SHP77 treated with DMSO at 0.1 percent for 48 hours (cell line): ENCODE data around the gene C19orf25.
"Not testable (repeated sequence)": the region's sequence is repeated elsewhere in the genome, so short reads cannot be mapped to it uniquely, and the experiment has no call there.

Experiments used
- DNase-seq: peaks from one replicate; lab custom pipeline; 2025; lab: John Stamatoyannopoulos, UW

Gene C19orf25

DNA sequence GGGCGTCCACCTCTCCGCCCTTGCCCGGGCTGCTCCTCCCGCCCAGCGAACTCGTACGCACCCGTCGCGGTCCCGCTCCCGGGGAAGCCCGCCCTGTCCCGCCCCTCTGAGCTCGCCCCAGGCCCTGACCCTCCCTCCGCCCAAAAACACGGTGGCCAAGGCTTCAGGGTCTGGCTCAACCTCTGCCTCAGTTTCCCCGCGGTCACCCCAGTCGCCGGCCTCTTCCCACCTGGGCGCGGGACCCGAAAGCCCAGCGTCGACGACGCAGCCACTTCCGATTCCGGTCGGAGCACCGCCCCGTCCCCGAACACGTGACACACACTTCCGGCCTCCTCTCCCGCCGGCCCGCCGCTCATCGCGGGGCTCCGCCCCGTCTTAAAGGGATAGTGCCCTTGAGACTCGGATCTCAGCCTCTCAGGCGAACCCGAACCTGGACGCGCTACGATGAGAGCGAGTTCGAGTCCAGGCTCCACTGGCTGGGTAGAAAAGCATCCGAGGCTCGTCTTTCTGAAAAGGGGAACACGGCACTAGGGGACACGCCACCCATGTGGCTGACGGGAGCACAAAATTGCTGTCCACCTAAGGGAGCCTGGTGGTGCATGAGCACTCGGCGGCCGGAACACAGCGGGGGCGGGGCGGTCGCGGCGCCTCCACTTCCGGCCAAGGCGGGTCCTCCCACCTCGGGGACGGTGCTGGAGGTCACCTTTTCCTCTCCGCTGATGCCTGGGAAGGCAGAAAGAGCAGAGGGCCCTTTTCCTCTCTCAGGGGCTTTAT lies at the start of gene C19orf25:
Gene C19orf25 (minus strand): TSS at position 282 of the 774 bp plus-strand sequence. CDS start 312 bp downstream, outside the sequence.
- DNase-seq: peak; percentile 89

DNA sequence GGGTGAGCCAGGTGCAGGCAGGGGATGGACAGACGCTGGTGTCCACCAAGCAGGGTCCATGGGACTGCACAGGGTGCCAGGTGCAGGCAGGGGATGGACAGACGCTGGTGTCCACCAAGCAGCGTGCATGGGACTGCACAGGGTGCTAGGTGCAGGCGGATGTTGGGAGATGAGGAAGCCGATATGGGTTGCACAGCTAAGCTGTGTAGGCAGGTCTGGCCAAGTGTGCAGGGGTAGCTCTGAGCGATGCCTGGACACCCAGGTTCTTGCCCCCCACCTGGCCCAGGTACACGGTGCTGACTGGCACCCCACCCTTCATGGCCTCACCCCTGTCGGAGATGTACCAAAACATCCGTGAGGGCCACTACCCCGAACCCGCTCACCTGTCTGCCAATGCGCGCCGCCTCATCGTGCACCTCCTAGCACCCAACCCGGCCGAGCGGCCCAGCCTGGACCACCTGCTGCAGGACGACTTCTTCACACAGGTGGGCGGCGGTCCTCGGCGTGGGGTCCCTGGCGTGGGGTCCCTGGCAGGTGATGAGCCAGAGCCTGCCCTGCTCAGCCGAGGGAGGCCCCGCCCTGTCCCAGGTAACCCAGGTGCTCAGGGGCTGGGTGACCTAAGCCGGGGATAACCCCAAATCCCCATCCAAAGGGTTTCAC lies 48.8 kb upstream of the C19orf25 start:
- no peak for DNase-seq

DNA sequence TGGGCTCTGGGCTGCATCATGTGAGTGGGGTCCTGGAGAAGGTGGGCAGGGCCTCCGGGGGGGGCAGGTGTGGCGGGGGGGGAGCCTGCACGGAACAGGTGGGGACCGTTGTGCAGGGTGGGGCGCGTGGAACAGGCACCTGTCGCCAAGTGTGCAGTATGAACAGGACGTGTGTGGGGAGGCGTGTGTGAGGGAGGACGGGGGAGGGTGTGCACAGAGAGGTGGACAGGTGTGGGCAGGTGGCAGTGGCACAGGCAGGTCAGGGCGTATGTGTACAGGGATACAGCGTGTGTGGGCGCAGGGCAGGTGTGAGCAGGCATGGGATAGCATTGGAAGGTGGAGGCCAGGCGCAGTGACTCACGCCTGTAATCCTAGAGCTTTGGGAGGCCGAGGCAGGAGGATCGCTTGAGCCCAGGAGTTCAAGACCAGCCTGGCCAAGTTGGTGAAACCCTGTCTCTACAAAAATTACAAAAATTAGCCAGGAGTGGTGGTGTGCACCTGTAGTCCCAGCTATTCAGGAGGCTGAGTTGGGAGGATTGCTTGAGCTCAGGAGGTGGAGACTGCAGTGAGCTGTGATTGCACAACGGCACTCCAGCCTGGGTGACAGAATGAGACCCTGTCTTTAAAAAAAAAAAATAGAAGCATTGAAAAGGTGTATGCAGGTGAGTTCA lies 48.1 kb upstream of the C19orf25 start:
- no peak for DNase-seq

DNA sequence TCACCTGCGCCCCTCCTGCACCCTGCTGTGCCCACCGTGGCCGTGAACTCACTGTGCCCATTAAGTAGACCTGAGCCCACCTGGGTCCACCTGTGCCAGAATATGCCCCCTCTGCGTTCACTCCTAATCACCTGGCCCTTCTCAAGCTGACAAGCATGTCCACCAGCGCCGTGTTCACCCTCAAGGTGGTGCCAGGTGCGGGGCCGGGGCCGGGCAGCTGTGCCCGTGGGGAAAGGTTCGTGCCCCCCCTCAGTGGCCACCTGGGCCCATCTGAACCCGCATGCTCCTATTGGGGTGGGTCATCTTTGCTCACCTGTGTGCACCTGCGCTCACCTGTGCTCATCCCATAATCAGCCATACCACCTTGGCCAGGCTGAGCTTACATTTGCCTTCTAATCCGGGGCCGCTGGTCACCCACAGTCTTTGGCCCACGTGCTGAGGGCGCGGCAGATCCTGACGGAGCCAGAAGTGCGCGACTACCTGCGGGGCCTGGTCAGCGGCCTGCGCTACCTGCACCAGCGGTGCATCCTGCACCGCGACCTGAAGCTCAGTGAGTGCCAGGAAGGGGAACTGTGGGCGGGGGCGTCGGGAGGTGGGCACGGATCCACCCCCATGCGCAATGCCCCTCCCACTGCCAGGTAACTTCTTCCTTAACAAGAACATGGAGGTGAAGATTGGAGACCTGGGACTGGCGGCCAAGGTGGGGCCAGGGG lies 47.2 kb upstream of the C19orf25 start:
- DNase-seq: no peak

DNA sequence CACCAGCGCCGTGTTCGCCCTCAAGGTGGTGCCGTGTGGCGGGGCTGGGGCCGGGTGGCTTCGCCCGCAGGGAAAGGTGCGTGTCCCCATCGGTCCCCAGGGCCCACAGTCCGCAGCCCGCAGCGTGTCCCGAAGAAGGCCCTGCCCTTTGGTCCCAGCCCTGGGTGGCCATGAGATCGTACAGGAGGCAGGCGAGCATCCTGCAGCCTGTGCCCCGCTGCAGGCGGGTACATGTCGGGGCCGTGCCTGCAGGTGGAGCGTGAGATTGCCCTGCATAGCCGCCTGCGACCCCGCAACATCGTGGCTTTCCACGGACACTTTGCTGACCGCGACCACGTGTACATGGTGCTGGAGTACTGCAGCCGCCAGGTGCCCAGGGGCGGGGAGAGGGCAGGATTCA lies 46.3 kb upstream of the C19orf25 start:
- no peak for DNase-seq

DNA sequence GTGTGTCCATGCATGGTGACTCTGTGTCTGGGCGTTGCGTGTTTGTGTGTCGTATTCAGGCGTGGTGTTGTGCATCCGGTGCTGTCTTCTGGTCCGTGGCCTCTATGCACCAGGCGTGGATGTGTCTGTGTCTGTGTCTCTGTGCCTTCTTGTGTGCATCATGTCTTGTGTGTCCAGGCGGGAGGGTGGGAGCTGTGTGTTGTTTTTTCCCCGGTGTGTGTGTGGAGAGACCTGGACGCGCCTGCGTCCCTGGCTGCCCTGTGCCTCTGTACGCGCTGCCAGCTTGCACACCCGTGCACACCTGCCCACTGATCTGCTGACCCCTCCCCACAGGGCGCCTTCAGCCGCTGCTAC lies 45.9 kb upstream of the C19orf25 start:
- DNase-seq: no peak

DNA sequence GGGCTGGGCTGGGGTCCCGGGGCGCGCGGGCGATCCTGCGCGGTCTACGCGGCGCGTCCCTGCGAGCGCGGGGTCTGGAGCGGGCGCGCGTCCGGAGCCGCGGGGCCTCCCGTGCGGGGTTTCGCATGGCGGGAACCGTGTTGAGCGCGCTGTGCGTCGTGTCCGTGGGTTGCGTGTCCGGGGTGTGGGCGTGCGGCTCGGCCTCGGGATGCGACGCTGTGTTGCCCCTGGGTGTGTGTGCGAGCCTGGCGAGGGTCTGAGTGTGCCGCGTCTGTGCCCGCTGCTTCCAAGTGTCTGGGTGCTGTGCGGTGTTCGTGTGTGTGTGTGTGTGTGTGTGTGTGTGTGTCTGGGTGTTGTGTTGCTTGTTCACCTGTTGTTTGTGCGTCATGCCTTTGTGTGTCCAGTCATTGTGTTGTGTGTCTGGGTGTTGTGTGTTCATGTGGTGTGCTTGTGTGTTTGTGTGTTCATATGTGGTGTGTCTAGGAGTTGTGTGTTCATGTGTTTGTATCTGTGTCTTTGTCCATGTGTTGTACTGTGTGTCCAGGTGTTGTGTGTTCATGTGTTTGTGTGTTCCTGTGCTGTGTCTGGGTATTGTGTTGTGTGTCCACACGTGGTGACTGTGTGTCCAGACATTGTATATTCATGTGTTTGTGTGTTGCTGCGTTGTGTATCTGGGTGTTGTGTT lies 45.4 kb upstream of the C19orf25 start:
- no peak for DNase-seq

DNA sequence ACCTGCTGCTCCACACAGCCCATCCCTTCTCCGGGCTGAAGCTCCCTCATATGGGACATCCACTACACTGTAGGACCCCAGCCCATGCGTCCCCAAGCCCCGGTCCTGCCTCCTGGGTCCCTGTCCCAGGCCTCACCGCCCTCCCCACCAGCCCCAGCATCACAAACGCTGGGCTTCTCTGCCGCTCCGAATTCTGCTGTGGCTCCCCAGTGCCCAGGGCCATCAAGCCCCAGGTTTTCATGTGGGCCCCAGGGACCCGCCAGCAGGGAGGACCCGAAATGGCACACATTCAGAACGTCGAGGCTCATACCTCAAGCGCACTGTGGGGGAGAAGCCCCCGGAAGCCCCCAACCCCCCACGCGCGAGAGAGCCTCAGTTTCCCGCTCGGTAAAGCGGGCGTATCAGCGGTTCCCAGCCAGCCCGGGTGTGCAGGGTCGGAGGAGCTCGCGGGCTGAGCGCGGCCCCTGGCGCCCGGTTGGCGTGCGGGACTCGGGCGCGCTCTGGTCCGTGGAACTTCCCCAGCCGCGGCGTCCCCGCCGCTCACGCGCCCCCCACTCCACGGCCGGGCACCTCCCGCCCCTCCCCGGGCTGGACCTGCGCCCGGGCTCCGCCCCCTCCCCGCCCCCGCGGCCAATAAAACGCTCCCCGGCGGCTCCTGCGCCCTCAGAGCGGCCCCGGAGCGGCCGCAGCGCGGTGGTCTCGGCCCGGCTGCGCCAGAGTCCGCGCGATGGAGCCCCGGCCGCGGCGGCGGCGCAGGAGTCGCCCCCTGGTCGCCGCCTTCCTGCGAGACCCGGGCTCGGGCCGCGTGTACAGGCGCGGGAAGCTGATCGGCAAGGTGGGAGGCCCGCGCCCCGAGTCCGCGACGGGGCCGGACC lies 44.6 kb upstream of the C19orf25 start, which contains the start of gene PLK5:
Gene PLK5 (plus strand): TSS at position 666 of the 875 bp plus-strand sequence. CDS start 2,920 bp downstream, outside the sequence.
- DNase-seq: no peak

DNA sequence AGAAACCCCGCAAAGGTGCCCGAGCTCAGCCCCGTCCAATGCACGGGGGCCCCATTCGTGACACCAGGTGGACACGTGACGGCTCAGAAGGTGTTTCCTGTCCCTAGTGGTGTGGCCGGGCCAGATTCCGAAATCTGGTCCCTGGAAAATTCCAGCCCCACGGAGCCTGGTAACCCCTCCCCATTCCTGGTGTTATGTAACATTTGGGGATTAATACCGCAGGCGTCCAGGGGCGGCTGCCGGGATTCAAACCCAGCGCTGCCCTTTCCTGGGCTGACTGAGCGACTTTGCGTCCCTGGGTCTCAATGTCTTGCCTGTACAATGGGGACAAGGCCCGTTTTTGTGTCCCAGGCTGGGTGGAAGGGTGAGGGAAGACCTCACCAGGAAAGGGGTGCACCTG lies 43.8 kb upstream of the C19orf25 start:
- DNase-seq: no peak

DNA sequence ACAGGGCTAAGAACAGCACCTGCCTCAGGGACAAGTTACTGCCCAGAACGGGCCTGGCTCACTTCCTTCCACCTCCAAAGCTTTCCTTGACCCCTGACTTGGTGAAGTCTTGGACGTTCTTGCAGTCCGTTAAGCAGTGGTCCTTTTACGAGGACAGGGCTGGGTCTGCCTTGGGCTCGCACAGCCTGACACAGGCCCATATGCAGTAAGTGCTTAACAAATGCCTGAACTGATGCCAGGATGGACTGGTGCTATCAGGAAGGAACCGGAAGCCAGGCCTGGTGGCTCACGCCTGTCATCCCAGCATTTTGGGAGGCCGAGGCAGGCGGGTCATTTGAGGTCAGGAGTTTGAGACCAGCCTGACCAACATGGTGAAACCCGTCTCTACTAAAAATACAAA lies 43.0 kb upstream of the C19orf25 start:
- no peak for DNase-seq

DNA sequence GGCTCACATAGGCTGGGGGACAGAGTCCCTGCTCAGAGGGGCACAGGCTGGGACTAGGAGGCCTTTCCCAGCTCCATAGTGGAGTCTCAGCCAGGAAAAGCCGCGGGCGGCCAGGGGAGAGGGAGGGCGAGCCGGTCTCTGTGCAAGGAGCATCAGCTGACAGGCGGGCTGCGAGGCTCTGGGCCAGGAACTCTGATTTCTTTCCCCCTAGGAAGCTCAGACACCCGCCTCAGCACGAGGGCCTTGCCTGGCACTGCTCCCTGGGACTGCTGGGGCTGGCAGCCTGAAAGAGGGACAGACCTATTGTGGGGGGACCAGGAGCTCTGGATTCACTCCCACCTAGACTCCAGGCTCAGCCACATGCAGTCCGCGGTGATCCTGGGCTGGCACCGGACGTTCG lies 42.6 kb upstream of the C19orf25 start:
- DNase-seq: no peak

DNA sequence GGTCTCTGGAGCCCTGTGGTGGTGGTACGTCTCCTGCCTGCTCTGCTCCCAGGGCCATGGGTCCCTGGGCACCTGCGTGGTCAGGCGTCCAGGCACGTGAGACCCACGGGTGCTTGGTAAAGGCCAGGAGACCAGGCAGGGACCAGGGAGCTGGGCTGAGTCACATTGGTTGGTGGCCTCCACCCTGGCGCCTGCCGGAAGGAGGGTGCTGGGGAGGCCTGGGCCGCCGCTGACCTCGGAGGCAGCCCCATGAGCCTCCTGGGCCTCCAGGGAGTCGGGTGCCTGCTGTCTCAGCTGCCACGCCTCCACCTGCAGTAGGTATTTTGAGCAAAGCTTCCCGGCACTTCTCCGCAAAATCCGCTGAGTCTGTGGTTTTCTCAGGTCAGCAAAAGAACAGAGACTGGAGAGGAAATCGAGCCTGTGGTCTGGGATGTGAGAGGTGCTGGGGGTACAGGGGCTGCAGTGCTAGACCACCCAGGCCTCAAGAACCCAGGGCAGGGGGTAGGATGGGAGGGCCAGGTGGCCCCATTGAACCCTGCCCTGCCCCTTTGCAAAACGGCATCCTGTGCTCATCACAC lies 41.3 kb upstream of the C19orf25 start:
- DNase-seq: no peak

DNA sequence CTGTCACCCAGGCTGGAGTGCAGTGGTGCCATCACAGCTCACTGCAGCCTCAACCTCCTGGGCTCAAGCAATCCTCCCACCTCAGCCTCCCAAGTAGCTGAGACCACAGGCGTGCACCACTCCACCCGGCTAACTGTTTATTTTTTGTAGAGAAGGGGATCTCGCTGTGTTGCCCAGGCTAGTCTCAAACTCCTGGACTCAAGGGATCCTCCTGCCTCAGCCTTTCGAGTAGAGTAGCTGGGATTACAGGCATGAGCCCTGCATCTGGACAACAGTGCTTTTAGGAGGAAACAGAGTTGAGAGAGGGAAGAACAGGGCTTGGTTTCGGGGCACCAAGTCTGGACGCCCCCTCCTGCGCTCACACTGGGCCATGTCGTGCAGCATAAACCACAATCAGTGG lies 40.8 kb upstream of the C19orf25 start:
- DNase-seq: not testable (repeated sequence)

DNA sequence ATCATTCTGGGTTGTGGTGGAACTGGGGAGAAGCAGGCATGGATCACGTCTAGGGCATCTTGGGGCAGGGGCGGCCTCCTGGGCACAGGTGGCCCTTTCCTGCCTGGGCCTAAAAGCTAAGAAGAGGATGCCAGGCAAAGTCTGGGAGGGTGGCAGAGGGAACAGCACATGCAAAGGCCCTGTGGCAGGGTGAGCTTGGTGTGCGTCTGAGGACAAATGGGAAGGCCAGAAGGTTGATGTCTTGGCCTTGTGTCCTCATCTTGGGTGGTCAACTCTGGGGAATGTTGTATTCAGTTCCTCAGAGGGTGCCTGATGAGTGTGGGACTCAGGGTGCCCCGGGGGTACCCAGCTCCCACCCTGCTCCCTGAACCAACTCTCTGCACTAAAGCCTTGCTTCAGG lies 39.5 kb upstream of the C19orf25 start:
- no peak for DNase-seq

DNA sequence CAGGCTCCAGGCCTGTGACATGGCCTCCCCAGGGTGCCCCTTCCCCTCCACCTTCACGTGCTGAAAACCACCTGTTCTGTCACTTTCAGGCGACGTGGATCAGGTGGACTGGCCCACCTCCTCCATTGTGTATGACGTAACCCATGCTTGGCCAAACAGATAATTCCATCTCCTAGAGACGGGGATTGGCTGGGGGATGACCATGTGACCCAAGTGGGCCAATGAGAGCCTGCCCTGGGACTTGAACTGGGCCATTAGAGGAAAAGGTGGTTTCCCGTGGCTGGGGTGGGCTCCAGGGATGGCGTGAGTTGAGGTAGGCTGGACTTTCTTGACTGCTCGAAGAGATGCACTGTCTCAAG lies 37.4 kb upstream of the C19orf25 start:
- DNase-seq: no peak

DNA sequence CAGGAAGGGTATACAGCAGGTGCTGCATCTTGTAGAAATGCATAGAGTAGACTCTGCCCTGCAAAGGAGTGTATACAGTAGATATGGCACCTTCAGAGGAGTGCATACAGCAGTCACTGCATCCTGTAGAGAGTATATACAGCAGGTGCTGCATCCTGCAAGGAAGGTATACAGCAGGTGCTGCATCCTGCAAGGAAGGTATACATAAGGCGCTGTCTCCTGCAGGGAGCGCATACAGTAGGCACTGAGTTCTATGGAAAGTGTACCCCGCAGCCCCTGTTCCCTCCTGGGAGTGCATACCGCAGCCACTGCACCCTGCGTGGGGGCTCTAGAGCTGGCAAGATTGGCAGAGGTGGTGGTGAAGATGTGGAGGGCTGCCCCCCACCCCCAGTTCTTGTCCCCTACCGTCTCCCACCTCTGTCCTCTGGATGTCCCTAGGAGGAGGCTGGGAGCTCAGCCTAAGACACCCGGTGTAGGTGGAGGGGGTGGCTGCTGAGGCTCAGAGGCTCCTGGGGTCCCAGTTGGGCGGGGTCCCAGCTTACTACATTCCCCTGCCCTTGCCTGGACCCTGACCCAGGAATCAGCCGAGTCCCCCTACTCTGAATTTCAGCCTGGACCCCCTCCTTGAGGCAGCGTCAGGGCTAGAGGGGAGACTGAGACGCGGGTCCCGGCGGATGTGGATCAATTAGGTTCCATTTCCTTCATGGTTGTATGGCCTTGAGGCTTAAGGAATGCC lies 36.1 kb upstream of the C19orf25 start:
- DNase-seq: no peak

DNA sequence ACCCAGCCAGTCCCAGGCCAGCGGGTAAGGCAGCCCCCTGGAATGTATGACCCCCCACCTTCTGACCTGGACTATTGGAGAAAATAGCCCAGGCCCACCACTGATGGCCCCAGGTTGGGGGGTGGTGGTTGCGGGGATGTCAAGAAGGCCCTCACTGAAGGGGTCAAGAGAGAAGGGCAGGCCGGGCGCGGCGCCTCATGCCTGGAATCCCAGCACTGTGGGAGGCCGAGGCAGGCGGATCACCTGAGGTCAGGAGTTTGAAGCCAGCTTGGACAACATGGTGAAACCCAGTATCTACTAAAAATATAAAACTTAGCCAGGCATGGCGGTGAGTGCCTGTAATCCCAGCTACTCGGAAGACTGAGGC lies 35.3 kb upstream of the C19orf25 start:
- no peak for DNase-seq

DNA sequence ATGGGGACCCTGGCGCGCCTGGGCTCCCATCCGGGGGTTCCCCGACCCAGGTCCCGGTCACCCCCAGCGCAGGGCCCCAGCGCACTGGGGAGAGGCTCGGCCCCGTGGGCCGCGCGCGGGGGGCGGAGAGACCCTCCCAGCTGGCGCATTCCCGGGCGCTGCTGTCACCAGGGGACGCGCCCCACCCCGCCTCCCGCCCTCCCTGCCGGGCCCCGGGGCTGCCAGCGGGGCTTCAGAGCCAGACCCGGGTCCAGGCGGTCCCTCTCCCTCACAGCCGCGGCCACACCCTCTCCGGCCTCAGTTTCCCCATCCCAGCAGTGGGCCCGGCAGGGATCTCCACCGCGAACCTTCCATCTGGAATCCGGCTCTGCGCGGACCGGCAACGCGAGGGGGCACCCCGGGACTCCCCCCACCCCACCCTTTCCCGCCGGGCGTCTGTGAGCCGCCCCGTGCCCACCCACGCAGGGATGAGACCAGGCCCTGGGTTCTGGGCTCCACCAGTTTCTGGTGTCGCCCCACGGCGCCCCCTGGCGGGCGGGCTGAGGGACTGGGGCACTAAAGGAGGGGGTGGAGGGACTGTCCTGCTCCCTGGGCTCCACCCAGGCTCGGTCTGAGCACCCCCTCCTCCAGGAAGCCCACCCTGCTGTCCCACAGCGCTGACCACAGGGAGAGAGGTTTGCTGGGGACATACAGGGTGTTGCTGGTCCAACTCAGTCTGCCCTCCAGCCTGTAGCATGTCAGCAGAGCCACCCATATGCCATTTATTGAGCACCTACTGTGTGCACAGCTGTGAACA lies 34.7 kb upstream of the C19orf25 start:
- no peak for DNase-seq
